Mesodermal cell (in vitro differentiated cells): Measurements from ENCODE around the gene PTPRN2.
"Not testable (repeated sequence)": the region's sequence is repeated elsewhere in the genome, so short reads cannot be mapped to it uniquely, and the experiment has no call there.

Experiments used
- H3K27ac ChIP-seq: 2 replicates; pipeline ENCODE4 v1.7.0; 2013; ENCODE audit warnings: mild to moderate bottlenecking, low read depth, low read length, moderate library complexity; ENCODE audit not compliant: severe bottlenecking
- H3K36me3 ChIP-seq: 2 replicates; pipeline ENCODE4 v1.7.1; 2013; ENCODE audit warnings: mild to moderate bottlenecking, low read length, moderate library complexity; ENCODE audit not compliant: control insufficient read depth, insufficient read depth
- H3K4me1 ChIP-seq: one replicate; pipeline ENCODE4 v1.7.1; 2013; ENCODE audit warnings: mild to moderate bottlenecking, low read length; ENCODE audit not compliant: insufficient read depth, control insufficient read depth, poor library complexity, severe bottlenecking
- H3K4me3 ChIP-seq: 2 replicates; pipeline ENCODE4 v1.7.0; 2013; ENCODE audit warnings: low read length, control low read depth, mild to moderate bottlenecking; ENCODE audit not compliant: insufficient read depth, poor library complexity, severe bottlenecking; ENCODE audit errors: extremely low read depth
- H3K9me3 ChIP-seq: 2 replicates; pipeline ENCODE4 v1.7.1; 2013; ENCODE audit warnings: mild to moderate bottlenecking, low read length, moderate library complexity; ENCODE audit not compliant: control insufficient read depth
- WGBS, 2 experiments: methylation state at CpG; one replicate each; pipeline ENCODE4 v1.1.5; 2013; ENCODE audit warnings: missing lambda C conversion rate in 2 of 2; ENCODE audit not compliant: insufficient coverage in 2 of 2; 5-methylcytosine and 5-hydroxymethylcytosine counted together

Gene PTPRN2

GRCh38 chr7:157926107-157926506 lies 661.5 kb downstream of the PTPRN2 start:
- Histone ChIP-seq H3K4me1 (no peaks in the 10 kb centered on the region), H3K9me3 (peaks cover 66% of the 10 kb centered on the region), H3K27ac (no peak overlapping the region), H3K36me3 (no peaks in the 10 kb centered on the region), H3K4me3 (no peak overlapping the region)
- 41 to 49% methylated on average over 4 to 5 of the region's 5 CpGs for WGBS, 2 experiments

- H3K9me3 ChIP-seq, result peaks cover 60% of the 10 kb centered on the region
- H3K36me3 ChIP-seq, result no peaks in the 10 kb centered on the region
- 77 to 84% methylated on average over 11 to 17 of the region's 17 CpGs for WGBS, 2 experiments
- H3K4me3 ChIP-seq, result no peak overlapping the region
- H3K4me1 ChIP-seq, result no peaks in the 10 kb centered on the region
- H3K27ac ChIP-seq, result no peak overlapping the region
These were observed 662.2 kb downstream of the PTPRN2 start for GRCh38 chr7:157925383-157925875.

GRCh38 chr7:157923903-157924630 lies 663.6 kb downstream of the PTPRN2 start:
- Histone ChIP-seq H3K9me3 (peaks cover 51% of the 10 kb centered on the region), H3K36me3 (no peaks in the 10 kb centered on the region), H3K27ac (no peak overlapping the region), H3K4me3 (no peak overlapping the region), H3K4me1 (no peaks in the 10 kb centered on the region)
- 83 to 86% methylated on average over 9 to 13 of the region's 16 CpGs for WGBS, 2 experiments

- peaks cover 53% of the 10 kb centered on the region for H3K9me3 ChIP-seq
- no peak overlapping the region for H3K4me3 ChIP-seq
- H3K4me1 ChIP-seq, result no peaks in the 10 kb centered on the region
- H3K27ac ChIP-seq, result no peak overlapping the region
- WGBS, 2 experiments, result 67 to 100% methylated on average over 1 to 5 of the region's 8 CpGs
- no peaks in the 10 kb centered on the region for H3K36me3 ChIP-seq
These were observed 665.0 kb downstream of the PTPRN2 start for GRCh38 chr7:157922576-157922975.

GRCh38 chr7:157918326-157919080 lies 669.1 kb downstream of the PTPRN2 start:
- Histone ChIP-seq H3K9me3 (peaks cover 59% of the 10 kb centered on the region), H3K4me3 (no peak overlapping the region), H3K36me3 (no peaks in the 10 kb centered on the region), H3K27ac (no peak overlapping the region), H3K4me1 (no peaks in the 10 kb centered on the region)
- WGBS, 2 experiments, result 77 to 91% methylated on average over 6 to 10 of the region's 29 CpGs

GRCh38 chr7:157916946-157917640 lies 670.5 kb downstream of the PTPRN2 start:
- H3K27ac ChIP-seq, result no peak overlapping the region

GRCh38 chr7:157910446-157910845 lies 677.2 kb downstream of the PTPRN2 start:
- 93% methylated on average over 15 to 25 of the region's 35 CpGs for WGBS, 2 experiments
- no peak overlapping the region for H3K4me3 ChIP-seq

More at GRCh38 chr7:157916946-157917640, 670.5 kb downstream of the PTPRN2 start:
- WGBS, 2 experiments, result 74% methylated on average over 11 to 21 of the region's 23 CpGs
- no peaks in the 10 kb centered on the region for H3K4me1 ChIP-seq
- no peak overlapping the region for H3K4me3 ChIP-seq
- H3K9me3 ChIP-seq, result peaks cover 55% of the 10 kb centered on the region
- H3K36me3 ChIP-seq, result no peaks in the 10 kb centered on the region

GRCh38 chr7:157910045-157910444 lies 677.6 kb downstream of the PTPRN2 start:
- H3K36me3 ChIP-seq, H3K4me1 ChIP-seq, H3K4me3 ChIP-seq, H3K27ac ChIP-seq: not testable (repeated sequence)
- peaks cover 60% of the 10 kb centered on the region for H3K9me3 ChIP-seq
- WGBS, 2 experiments, result 93% methylated on average over 17 to 24 of the region's 43 CpGs

More at GRCh38 chr7:157910446-157910845, 677.2 kb downstream of the PTPRN2 start:
- H3K4me1 ChIP-seq, result no peaks in the 10 kb centered on the region
- peaks cover 59% of the 10 kb centered on the region for H3K9me3 ChIP-seq
- H3K27ac ChIP-seq, result no peak overlapping the region
- no peaks in the 10 kb centered on the region for H3K36me3 ChIP-seq

GRCh38 chr7:157909370-157909769 lies 678.3 kb downstream of the PTPRN2 start:
- H3K9me3 ChIP-seq, result peaks cover 63% of the 10 kb centered on the region
- H3K27ac ChIP-seq, result no peak overlapping the region
- 74 to 91% methylated on average over 6 to 8 of the region's 8 CpGs for WGBS, 2 experiments
- H3K4me1 ChIP-seq, result no peaks in the 10 kb centered on the region
- no peak overlapping the region for H3K4me3 ChIP-seq
- H3K36me3 ChIP-seq, result no peaks in the 10 kb centered on the region

GRCh38 chr7:157908006-157908782 lies 679.4 kb downstream of the PTPRN2 start:
- H3K4me1 ChIP-seq, result no peaks in the 10 kb centered on the region
- no peak overlapping the region for H3K4me3 ChIP-seq
- H3K36me3 ChIP-seq, result no peaks in the 10 kb centered on the region
- peaks cover 62% of the 10 kb centered on the region for H3K9me3 ChIP-seq
- WGBS, 2 experiments, result 81 to 84% methylated on average over 28 to 29 of the region's 31 CpGs
- no peak overlapping the region for H3K27ac ChIP-seq
